Measurements from ENCODE around the gene MRPL42. TPM values are rescaled to one million over a fixed set of nuclear protein-coding genes. Genes with fewer than 3 reads are reported as not detected.

The MRPL42 gene
- total RNA-seq, 1 experiment from 2014 or later: 108 TPM

GRCh38 chr12:93519859-93520258 lies 52.5 kb downstream of the MRPL42 start:
- DNase-seq: no peak

More at GRCh38 chr12:93519859-93520258, 52.5 kb downstream of the MRPL42 start:
- H3K79me2 ChIP-seq (ENCODE audit: insufficient read depth, low read length): no peaks in the 10 kb centered on the region
- H2BK120ac ChIP-seq (ENCODE audit: low read depth, low read length, poor library complexity, severe bottlenecking): no peak overlapping the region
- no peak overlapping the region for H2BK12ac ChIP-seq (ENCODE audit: insufficient read length, low read depth, low read length)
- H3K4me2 ChIP-seq (ENCODE audit: insufficient read depth, insufficient read length, low read length): no peak overlapping the region
- H3K56ac ChIP-seq (ENCODE audit: insufficient read length, low read depth, low read length): no peak overlapping the region
- H3K9me3 ChIP-seq (ENCODE audit: control insufficient read depth, low read depth, low read length): no peaks in the 10 kb centered on the region
- Mint-ChIP-seq H3K4me3 (no peak overlapping the region), H3K36me3 (ENCODE audit: insufficient read depth in 1 of 3, low read depth in 3 of 3) (no peaks in the 10 kb centered on the region), H3K27me3 (ENCODE audit: low read depth) (peaks cover 3% of the 10 kb centered on the region; the same call in 1 of the 2 replicates), H3K27ac (no peak overlapping the region), H3K9me3 (no peaks in the 10 kb centered on the region), H3K4me1 (peaks cover 9 to 13% of the 10 kb centered on the region in 2 experiments)
- TF ChIP-seq CTCF (conservative IDR thresholded peaks at IDR 0.05): no peak
- no peak overlapping the region for H3K14ac ChIP-seq (ENCODE audit: insufficient read depth, low read length)
- H3K4ac ChIP-seq (ENCODE audit: low read depth, low read length): no peak overlapping the region
- H2BK15ac ChIP-seq (ENCODE audit: low read depth, low read length): no peak overlapping the region
- no peak overlapping the region for H2BK5ac ChIP-seq (ENCODE audit: insufficient read length, low read length)
- H3K27me3 ChIP-seq (ENCODE audit: insufficient read depth, low read length): no peaks in the 10 kb centered on the region; the same call in 1 of the 2 replicates
- H4K5ac ChIP-seq (ENCODE audit: insufficient read length, low read depth, low read length): no peak overlapping the region
- H4K8ac ChIP-seq (replicated peaks; ENCODE audit: insufficient read length, low read depth, low read length): no peak overlapping the region
- no peak overlapping the region for H3K9ac ChIP-seq (ENCODE audit: extremely low read depth, insufficient read length, low read length)
- no CpG with 5 or more reads among the region's 2 CpGs for WGBS (ENCODE audit: extremely low coverage, insufficient read length, low lambda C conversion rate)
- no peak overlapping the region for H2BK20ac ChIP-seq (ENCODE audit: low read depth, low read length, poor library complexity, severe bottlenecking)
- no peak overlapping the region for H3K23ac ChIP-seq (ENCODE audit: insufficient read length, low read depth, low read length)
- H3K18ac ChIP-seq (ENCODE audit: insufficient read length, low read depth, low read length): no peak overlapping the region
- H3T11ph ChIP-seq (ENCODE audit: low read length): no peak overlapping the region
- H3K27ac ChIP-seq (ENCODE audit: insufficient read length, low read depth, low read length): no peak overlapping the region
- H3K4me1 ChIP-seq (ENCODE audit: insufficient read depth, low read length): no peaks in the 10 kb centered on the region; the same call in 1 of the 2 replicates
- H3K79me1 ChIP-seq (ENCODE audit: insufficient read depth, low read depth, low read length, poor library complexity, severe bottlenecking): no peaks in the 10 kb centered on the region
- H4K91ac ChIP-seq (ENCODE audit: insufficient read length, low read depth, low read length): no peak overlapping the region
- H2AFZ ChIP-seq (ENCODE audit: low read length): no peak overlapping the region
- H2AK5ac ChIP-seq (ENCODE audit: insufficient read length, low read length): no peak overlapping the region
- H3K23me2 ChIP-seq (ENCODE audit: insufficient read length, low read depth, low read length, poor library complexity, severe bottlenecking): no peaks in the 10 kb centered on the region
- no peaks in the 10 kb centered on the region for H4K20me1 ChIP-seq (ENCODE audit: control insufficient read depth, insufficient read depth, insufficient read length)

Data from H9 (cell line).